NB4 (cell line): ENCODE results near the gene RAB15.

Experiments
- MYC ChIP-seq: IDR thresholded peaks from 2 replicates; pipeline ENCODE4 v1.6.1; 2011; ENCODE audit warnings: low read depth, low read length
- POLR2A ChIP-seq: IDR thresholded peaks from 2 replicates; pipeline ENCODE4 v1.6.1; 2011; ENCODE audit warnings: mild to moderate bottlenecking; ENCODE audit not compliant: insufficient read length; ENCODE audit errors: extremely low read depth
- TF ChIP-seq, protein P1 (sequence below): IDR thresholded peaks from one replicate; pipeline ENCODE4 v1.5.1; 2012; ENCODE audit warnings: low read depth, low read length
- TF ChIP-seq, protein P2 (sequence below): IDR thresholded peaks from 2 replicates; pipeline ENCODE4 v1.6.1; 2011; ENCODE audit warnings: low read depth, low read length

DNA sequence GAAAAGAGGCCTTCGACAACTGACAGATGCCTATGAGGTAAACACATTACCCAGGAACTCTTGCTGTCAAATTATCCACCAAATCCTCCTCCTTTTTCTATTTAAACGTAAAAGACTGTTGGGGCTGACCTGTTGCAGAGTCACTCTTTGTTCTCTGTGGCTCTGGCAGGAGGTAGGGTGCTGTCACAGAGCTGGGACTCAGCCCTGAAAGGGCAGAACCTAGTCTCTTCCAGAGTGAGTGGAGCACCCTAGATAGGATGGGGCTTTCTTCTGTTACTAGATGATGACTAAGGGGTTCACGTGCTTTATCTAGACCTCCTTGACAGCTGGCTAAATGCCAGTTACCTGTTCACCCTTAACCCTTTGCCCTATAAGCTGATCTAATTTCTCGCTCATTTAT is 40.2 kb upstream of the RAB15 start:
- TF ChIP-seq, protein P1, sequence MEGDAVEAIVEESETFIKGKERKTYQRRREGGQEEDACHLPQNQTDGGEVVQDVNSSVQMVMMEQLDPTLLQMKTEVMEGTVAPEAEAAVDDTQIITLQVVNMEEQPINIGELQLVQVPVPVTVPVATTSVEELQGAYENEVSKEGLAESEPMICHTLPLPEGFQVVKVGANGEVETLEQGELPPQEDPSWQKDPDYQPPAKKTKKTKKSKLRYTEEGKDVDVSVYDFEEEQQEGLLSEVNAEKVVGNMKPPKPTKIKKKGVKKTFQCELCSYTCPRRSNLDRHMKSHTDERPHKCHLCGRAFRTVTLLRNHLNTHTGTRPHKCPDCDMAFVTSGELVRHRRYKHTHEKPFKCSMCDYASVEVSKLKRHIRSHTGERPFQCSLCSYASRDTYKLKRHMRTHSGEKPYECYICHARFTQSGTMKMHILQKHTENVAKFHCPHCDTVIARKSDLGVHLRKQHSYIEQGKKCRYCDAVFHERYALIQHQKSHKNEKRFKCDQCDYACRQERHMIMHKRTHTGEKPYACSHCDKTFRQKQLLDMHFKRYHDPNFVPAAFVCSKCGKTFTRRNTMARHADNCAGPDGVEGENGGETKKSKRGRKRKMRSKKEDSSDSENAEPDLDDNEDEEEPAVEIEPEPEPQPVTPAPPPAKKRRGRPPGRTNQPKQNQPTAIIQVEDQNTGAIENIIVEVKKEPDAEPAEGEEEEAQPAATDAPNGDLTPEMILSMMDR, result no peak
- TF ChIP-seq, protein P2, sequence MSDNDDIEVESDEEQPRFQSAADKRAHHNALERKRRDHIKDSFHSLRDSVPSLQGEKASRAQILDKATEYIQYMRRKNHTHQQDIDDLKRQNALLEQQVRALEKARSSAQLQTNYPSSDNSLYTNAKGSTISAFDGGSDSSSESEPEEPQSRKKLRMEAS, result no peak
- TF ChIP-seq POLR2A, result no peak
- TF ChIP-seq MYC, result no peak
